PFSK-1 (cell line): ENCODE data around the gene DOCK10.

ENCODE experiments used
- FOXP2 ChIP-seq: optimal IDR thresholded peaks from 2 replicates; pipeline ENCODE3; 2011; ENCODE audit warnings: borderline replicate concordance, control low read depth, inconsistent platforms; ENCODE audit not compliant: insufficient read depth; ENCODE audit errors: extremely low read length, extremely low read depth
- POLR2AphosphoS5 ChIP-seq: IDR thresholded peaks from 2 replicates; pipeline ENCODE4 v1.6.1; 2012; ENCODE audit warnings: low read depth, mild to moderate bottlenecking, control low read depth, low read length, moderate library complexity
- REST ChIP-seq, 2 experiments: IDR thresholded peaks; 2 replicates each; pipeline versions ENCODE4 v1.6.1 to v1.8.0; 2011 to 2012; ENCODE audit warnings: low read depth in 2 of 2, low read length in 2 of 2, control low read depth in 1 of 2, inconsistent platforms in 1 of 2, mild to moderate bottlenecking in 1 of 2, moderate library complexity in 1 of 2; ENCODE audit not compliant: insufficient read depth in 1 of 2
- SIN3A ChIP-seq: IDR thresholded peaks from 2 replicates; pipeline ENCODE4 v1.6.1; 2012; ENCODE audit warnings: mild to moderate bottlenecking, low read length, moderate library complexity, borderline replicate concordance; ENCODE audit not compliant: insufficient read depth
- TAF1 ChIP-seq: IDR thresholded peaks from 2 replicates; pipeline ENCODE4 v1.6.1; 2012; ENCODE audit warnings: low read length, control low read depth, borderline replicate concordance; ENCODE audit not compliant: insufficient read depth

The DOCK10 gene

GRCh38 chr2:224837066-224837465, 205.2 kb downstream of the DOCK10 start:
- no peak for TF ChIP-seq REST (IDR thresholded peaks at IDR 0.05; ENCODE audit: insufficient read depth in 1 of 2, low read depth in 2 of 2, low read length in 2 of 2)

GRCh38 chr2:224836263-224836662, 206.0 kb downstream of the DOCK10 start:
- no peak for TF ChIP-seq POLR2AphosphoS5
- no peak for TF ChIP-seq REST (IDR thresholded peaks at IDR 0.05; ENCODE audit: insufficient read depth in 1 of 2, low read depth in 2 of 2, low read length in 2 of 2)
- no peak for TF ChIP-seq SIN3A
- TF ChIP-seq FOXP2, result no peak

GRCh38 chr2:224835405-224835804, 206.9 kb downstream of the DOCK10 start:
- TF ChIP-seq POLR2AphosphoS5 (no peak), TAF1 (no peak), FOXP2 (no peak), REST (IDR thresholded peaks at IDR 0.05; ENCODE audit: insufficient read depth in 1 of 2, low read depth in 2 of 2, low read length in 2 of 2) (no peak), SIN3A (no peak)

GRCh38 chr2:224833986-224834385, 208.3 kb downstream of the DOCK10 start:
- TF ChIP-seq REST (IDR thresholded peaks at IDR 0.05; ENCODE audit: insufficient read depth in 1 of 2, low read depth in 2 of 2, low read length in 2 of 2) (no peak), SIN3A (no peak), POLR2AphosphoS5 (no peak)

DNA sequence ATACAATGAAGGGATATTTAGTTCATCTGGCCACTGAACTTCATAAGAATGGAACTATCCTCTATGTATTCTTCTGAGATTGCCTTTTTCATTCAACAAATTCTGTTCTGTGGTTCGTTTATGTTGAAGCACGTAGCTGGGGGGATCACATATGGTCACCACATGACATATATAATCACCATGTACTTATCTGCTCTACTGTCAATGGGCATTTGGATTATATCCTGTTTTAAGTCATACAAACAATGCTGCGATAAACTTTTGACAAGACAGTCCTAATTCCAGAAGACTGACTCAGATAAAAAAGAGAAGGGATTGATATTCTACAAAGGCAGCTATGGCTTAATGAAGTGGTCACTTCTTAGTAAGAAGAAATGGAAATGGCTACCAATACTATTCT, 210.1 kb downstream of the DOCK10 start:
- TF ChIP-seq TAF1 (no peak), SIN3A (no peak), FOXP2 (no peak), POLR2AphosphoS5 (no peak), REST (IDR thresholded peaks at IDR 0.05; ENCODE audit: insufficient read depth in 1 of 2, low read depth in 2 of 2, low read length in 2 of 2) (no peak)
